Measurements from ENCODE around the gene AGER. TPM values are rescaled to one million over a fixed set of nuclear protein-coding genes. Genes with fewer than 3 reads are reported as not detected.
A peak's percentile ranks its signal among the peaks of the same experiment; 100 is the strongest.

Gene AGER
- total RNA-seq (10 to 100 TPM in 1 of 7 donors, 1 to 10 TPM in 6; 3.4 to 12.8 (median 8.1) TPM), polyA plus RNA-seq (1 to 10 TPM; 5.1 to 5.9 TPM)
- long read RNA-seq, donor 1, partial matches to known transcripts = 2 of 10 reads
- long read RNA-seq, donor 1, other reads (novel, unspliced or antisense) = 7 of 10 reads
- long read RNA-seq, donor 2 = 0 reads
- long read RNA-seq, donor 3, partial matches to known transcripts = 1 of 3 reads
- long read RNA-seq, donor 3, other reads (novel, unspliced or antisense) = 1 of 3 reads

DNA sequence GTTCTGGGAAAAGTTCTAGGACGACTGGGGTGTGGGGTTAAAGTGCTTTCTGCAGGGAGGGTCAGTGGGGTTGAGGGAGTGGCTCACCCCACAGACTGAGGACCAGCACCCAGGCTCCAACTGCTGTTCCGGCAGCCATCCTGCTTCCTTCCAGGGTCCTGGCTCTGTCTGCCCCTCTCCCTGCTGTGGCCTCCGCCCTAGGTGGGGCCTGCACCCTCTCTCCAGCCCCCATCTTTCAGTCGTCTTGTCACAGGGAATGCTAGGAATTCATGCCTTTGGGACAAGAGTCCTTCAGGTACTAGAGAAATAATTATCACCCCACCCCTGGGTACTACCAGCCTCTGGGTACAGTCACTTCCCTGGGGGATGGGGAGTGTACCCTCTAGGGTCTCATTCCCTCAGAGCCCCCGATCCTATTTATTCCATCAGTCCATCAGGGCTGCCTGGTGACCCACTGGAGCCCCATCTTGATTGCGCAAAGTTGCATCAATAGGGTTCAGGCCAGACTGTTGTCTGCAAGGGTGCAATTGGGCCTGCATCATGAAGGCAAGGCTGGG, at the start of gene AGER:
Gene AGER, minus strand, starts transcription at position 170 of the 557 bp plus-strand sequence. Its CDS starts 31 bp downstream, at position 139.
- WGBS, 3 donors = 70 to 76% (median 70%) methylated on average over 6 of the region's 6 CpGs
- Histone ChIP-seq H3K27ac (peak within 1 kb of the TSS; percentile 21 to 40), H3K36me3 (no peaks in the 10 kb centered on the region)

GRCh38 chr6:32226434-32226833, 42.4 kb upstream of the AGER start:
- DNase-seq = no peak
- WGBS, 3 donors = 91 to 96% (median 95%) methylated on average over 7 of the region's 7 CpGs

More for the DNA sequence above, at the start of gene AGER:
- H3K27me3 ChIP-seq = no peaks in the 10 kb centered on the region
- intact Hi-C loops (cut with DNase I) = loop anchor here in 1 of 4 donors (10.0 kb wide), 1 partner anchor 459 kb away; the partner anchor contains the start of genes DDAH2, LY6G6C and MPIG6B
- no peaks in the 10 kb centered on the region for H3K9me3 ChIP-seq
- TF ChIP-seq EP300 (IDR thresholded peaks at IDR 0.05) = no peak
- TF ChIP-seq, protein P1, sequence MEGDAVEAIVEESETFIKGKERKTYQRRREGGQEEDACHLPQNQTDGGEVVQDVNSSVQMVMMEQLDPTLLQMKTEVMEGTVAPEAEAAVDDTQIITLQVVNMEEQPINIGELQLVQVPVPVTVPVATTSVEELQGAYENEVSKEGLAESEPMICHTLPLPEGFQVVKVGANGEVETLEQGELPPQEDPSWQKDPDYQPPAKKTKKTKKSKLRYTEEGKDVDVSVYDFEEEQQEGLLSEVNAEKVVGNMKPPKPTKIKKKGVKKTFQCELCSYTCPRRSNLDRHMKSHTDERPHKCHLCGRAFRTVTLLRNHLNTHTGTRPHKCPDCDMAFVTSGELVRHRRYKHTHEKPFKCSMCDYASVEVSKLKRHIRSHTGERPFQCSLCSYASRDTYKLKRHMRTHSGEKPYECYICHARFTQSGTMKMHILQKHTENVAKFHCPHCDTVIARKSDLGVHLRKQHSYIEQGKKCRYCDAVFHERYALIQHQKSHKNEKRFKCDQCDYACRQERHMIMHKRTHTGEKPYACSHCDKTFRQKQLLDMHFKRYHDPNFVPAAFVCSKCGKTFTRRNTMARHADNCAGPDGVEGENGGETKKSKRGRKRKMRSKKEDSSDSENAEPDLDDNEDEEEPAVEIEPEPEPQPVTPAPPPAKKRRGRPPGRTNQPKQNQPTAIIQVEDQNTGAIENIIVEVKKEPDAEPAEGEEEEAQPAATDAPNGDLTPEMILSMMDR (IDR thresholded peaks at IDR 0.05) = no peak
- no peak for TF ChIP-seq POLR2A (IDR thresholded peaks at IDR 0.05)
- peak in 1 of 5 donors; percentile 24 for DNase-seq
- no peak within 1 kb of the TSS for H3K4me3 ChIP-seq
- peaks cover 4% of the 10 kb centered on the region for H3K4me1 ChIP-seq (ENCODE audit: insufficient read depth)

DNA sequence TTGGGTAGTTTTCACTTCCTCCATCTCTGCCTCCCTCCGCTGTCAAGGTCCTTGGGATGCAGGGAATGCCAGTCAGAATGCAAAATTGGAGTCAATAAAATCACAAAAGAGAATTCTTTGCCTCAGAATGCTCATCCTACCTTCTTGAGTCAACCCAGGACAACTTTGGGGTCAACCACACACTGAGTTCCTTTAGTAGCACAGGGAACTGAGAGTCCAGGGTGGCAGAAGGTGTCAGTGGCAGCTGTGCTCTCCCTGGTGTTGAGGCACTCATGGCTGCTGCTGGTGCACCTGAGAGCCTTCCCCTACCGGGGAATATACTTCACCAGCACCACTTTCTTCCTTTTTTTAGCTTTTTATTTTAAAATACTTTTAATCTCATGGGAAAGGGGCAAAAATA, 40.6 kb upstream of the AGER start:
- no peak for DNase-seq
- H3K27me3 ChIP-seq = no peaks in the 10 kb centered on the region
- WGBS, 3 donors = 57 to 76% (median 75%) methylated on average over 2 of the region's 2 CpGs
- H3K9me3 ChIP-seq = no peaks in the 10 kb centered on the region
- H3K4me3 ChIP-seq = no peak overlapping the region
- H3K27ac ChIP-seq = no peak overlapping the region
- H3K4me1 ChIP-seq (ENCODE audit: insufficient read depth) = no peaks in the 10 kb centered on the region
- TF ChIP-seq EP300 (IDR thresholded peaks at IDR 0.05) = no peak
- no peak for TF ChIP-seq POLR2A (IDR thresholded peaks at IDR 0.05)
- TF ChIP-seq, protein P1 (IDR thresholded peaks at IDR 0.05) = no peak
- intact Hi-C loops (cut with DNase I) = no loop called here
- H3K36me3 ChIP-seq = no peaks in the 10 kb centered on the region

More at GRCh38 chr6:32226434-32226833, 42.4 kb upstream of the AGER start:
- intact Hi-C loops (cut with DNase I) = no loop called here
- no peaks in the 10 kb centered on the region for H3K4me1 ChIP-seq (ENCODE audit: insufficient read depth)
- no peaks in the 10 kb centered on the region for H3K27me3 ChIP-seq
- H3K4me3 ChIP-seq = no peak overlapping the region
- no peaks in the 10 kb centered on the region for H3K36me3 ChIP-seq
- H3K27ac ChIP-seq = no peak overlapping the region
- TF ChIP-seq, protein P1 (IDR thresholded peaks at IDR 0.05) = no peak
- TF ChIP-seq POLR2A (IDR thresholded peaks at IDR 0.05) = no peak
- TF ChIP-seq EP300 (IDR thresholded peaks at IDR 0.05) = no peak
- no peaks in the 10 kb centered on the region for H3K9me3 ChIP-seq

DNA sequence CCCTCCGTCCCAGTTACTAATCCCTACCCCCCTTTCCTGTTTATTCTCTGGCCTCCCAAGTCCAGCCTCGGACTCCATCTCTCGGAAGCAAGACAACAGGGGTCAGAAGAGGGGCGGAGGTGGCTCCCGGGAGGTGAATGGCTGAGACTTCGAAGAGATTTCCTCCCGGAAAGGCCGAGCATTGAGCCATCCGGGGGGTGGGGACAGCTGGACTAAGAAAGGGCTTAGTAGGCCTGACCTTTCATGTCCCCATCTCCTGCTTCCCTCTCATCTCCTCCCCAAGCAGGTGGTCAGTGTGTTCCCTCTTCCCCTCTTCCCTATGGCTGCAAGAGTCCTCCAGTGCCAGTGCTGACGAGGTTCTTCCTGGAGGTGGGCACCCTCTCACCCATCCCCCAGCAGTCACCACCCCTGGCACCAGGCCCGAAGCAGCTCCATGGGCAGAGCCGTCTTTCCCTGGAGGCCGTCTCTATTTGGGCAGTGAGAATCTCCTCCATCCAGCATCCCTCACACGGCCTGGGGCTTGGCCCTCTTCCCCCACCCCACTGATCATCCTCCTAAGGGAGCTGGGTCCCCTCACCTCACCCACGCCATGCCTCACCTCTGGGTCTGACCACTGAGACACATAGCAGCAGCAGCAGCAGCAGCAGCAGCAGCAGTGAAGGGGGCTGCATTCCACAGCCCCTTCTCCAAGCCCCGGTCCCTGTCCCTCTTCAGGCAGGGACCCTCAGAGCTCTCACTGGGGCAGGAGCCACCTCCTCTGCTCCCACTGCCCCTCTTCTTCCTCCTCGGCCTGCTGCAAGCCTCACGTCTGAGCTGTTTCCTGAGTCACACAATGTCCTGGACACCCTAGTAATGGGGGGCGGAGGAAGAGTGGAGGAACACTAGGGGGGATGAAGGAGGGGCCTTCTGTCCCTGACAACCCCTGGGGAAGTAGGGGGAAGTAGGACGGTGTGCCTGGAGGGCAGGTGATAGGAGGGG, 39.5 kb upstream of the AGER start, which contains the start of gene NOTCH4:
Gene NOTCH4, minus strand, starts transcription at position 810 of the 978 bp plus-strand sequence. Its CDS starts 139 bp downstream, at position 671.
- no peaks in the 10 kb centered on the region for H3K27me3 ChIP-seq
- no peaks in the 10 kb centered on the region for H3K36me3 ChIP-seq
- WGBS, 3 donors = 58 to 60% (median 58%) methylated on average over 20 of the region's 20 CpGs
- no peaks in the 10 kb centered on the region for H3K4me1 ChIP-seq (ENCODE audit: insufficient read depth)
- no peak for DNase-seq
- no peak for TF ChIP-seq EP300 (IDR thresholded peaks at IDR 0.05)
- TF ChIP-seq, protein P1 (IDR thresholded peaks at IDR 0.05) = no peak
- no peak for TF ChIP-seq POLR2A (IDR thresholded peaks at IDR 0.05)
- no peak within 1 kb of the TSS for H3K4me3 ChIP-seq
- H3K27ac ChIP-seq = no peak within 1 kb of the TSS
- intact Hi-C loops (cut with DNase I) = no loop called here
- no peaks in the 10 kb centered on the region for H3K9me3 ChIP-seq
